Measurements from ENCODE around the gene HOPX.
"Not testable (repeated sequence)": the region's sequence is repeated elsewhere in the genome, so short reads cannot be mapped to it uniquely, and the experiment has no call there.

The HOPX gene

GRCh38 chr4:56627375-56627774 lies 53.7 kb downstream of the HOPX start:
- DNase-seq (ENCODE audit: low read depth, low spot score) = no peak

- DNase-seq (ENCODE audit: low read depth, low spot score) = no peak
Measured at GRCh38 chr4:56626963-56627362, 54.1 kb downstream of the HOPX start.

GRCh38 chr4:56626420-56626819 lies 54.7 kb downstream of the HOPX start:
- DNase-seq (ENCODE audit: low read depth, low spot score) = no peak

GRCh38 chr4:56622176-56622575 lies 58.9 kb downstream of the HOPX start:
- DNase-seq (ENCODE audit: low read depth, low spot score) = no peak

- peak; percentile 44 for DNase-seq (ENCODE audit: low read depth, low spot score)
Measured at GRCh38 chr4:56619816-56620215, 61.3 kb downstream of the HOPX start.

GRCh38 chr4:56619160-56619559 lies 61.9 kb downstream of the HOPX start:
- no peak for DNase-seq (ENCODE audit: low read depth, low spot score)

GRCh38 chr4:56618734-56619133 lies 62.4 kb downstream of the HOPX start:
- peak; percentile 39 for DNase-seq (ENCODE audit: low read depth, low spot score)

GRCh38 chr4:56613101-56613862 lies 67.8 kb downstream of the HOPX start:
- DNase-seq (ENCODE audit: low read depth, low spot score) = peak; percentile 78

- DNase-seq (ENCODE audit: low read depth, low spot score) = no peak
Measured at GRCh38 chr4:56612282-56612681, 68.8 kb downstream of the HOPX start.

GRCh38 chr4:56611501-56611900 lies 69.6 kb downstream of the HOPX start:
- no peak for DNase-seq (ENCODE audit: low read depth, low spot score)

GRCh38 chr4:56610170-56610569 lies 70.9 kb downstream of the HOPX start:
- DNase-seq (ENCODE audit: low read depth, low spot score) = not testable (repeated sequence)

- DNase-seq (ENCODE audit: low read depth, low spot score) = no peak
Measured at GRCh38 chr4:56607926-56608325, 73.2 kb downstream of the HOPX start.

GRCh38 chr4:56606385-56606784 lies 74.7 kb downstream of the HOPX start:
- peak; percentile 73 for DNase-seq (ENCODE audit: low read depth, low spot score)

- peak; percentile 79 for DNase-seq (ENCODE audit: low read depth, low spot score)
Measured at GRCh38 chr4:56605464-56605863, 75.6 kb downstream of the HOPX start.

GRCh38 chr4:56603297-56603696 lies 77.8 kb downstream of the HOPX start:
- no peak for DNase-seq (ENCODE audit: low read depth, low spot score)
